Uterus (tissue), 4 donors: ENCODE results near the gene GRK2. TPM values are rescaled to one million over a fixed set of nuclear protein-coding genes. Genes with fewer than 3 reads are reported as not detected.

Source experiments
- DNase-seq, 2 donors: peaks; one replicate each; pipeline ENCODE4 v3.0.0-alpha.2; 2019 to 2020
- H3K27ac ChIP-seq, 2 donors: fragments of 200-600 bp; sonication (generic); 1 replicate in 1 of 2; 2 replicates in 1 of 2; pipeline ENCODE4 v1.5.1; 2016 to 2018
- H3K27me3 ChIP-seq, 2 donors: fragments of 200-600 bp; sonication (generic); one replicate each; pipeline ENCODE4 v1.5.1; 2018 to 2019; ENCODE audit warnings: control low read depth in 1 of 2
- H3K36me3 ChIP-seq, 2 donors: fragments of 200-600 bp; sonication (generic); one replicate each; pipeline ENCODE4 v1.5.1; 2019; ENCODE audit warnings: control low read depth in 1 of 2
- H3K4me1 ChIP-seq, 2 donors: fragments of 200-600 bp; sonication (generic); one replicate each; pipeline ENCODE4 v1.5.1; 2018 to 2019; ENCODE audit warnings: control low read depth in 1 of 2
- H3K4me3 ChIP-seq, 2 donors: fragments of 200-600 bp; sonication (generic); 1 replicate in 1 of 2; 2 replicates in 1 of 2; pipeline ENCODE4 v1.5.1; 2018 to 2019; ENCODE audit warnings: mild to moderate bottlenecking in 1 of 2
- H3K9me3 ChIP-seq, 2 donors: fragments of 200-600 bp; sonication (generic); one replicate each; pipeline ENCODE4 v1.5.1; 2019; ENCODE audit warnings: control low read depth in 1 of 2
- CTCF ChIP-seq, 4 experiments: fragments of 200-600 bp in 2 of 4; fragments of 450-650 bp in 2 of 4; sonication (generic) in 2 of 4; IDR thresholded peaks; one replicate each; pipeline ENCODE4 v1.5.1; 2016 to 2019; ENCODE audit warnings: antibody characterized with exemption in 4 of 4, mild to moderate bottlenecking in 2 of 4, moderate library complexity in 1 of 4
- POLR2A ChIP-seq, 2 donors: fragments of 450-650 bp; IDR thresholded peaks; one replicate each; pipeline ENCODE4 v1.6.1; 2016; ENCODE audit warnings: antibody characterized with exemption in 2 of 2, mild to moderate bottlenecking in 1 of 2, moderate library complexity in 1 of 2
- intact Hi-C: fragments of 100-400 bp; cut with DNase I; formaldehyde crosslinking; loops from one replicate; pipeline ENCODE4 v1.15.1; 2023; ENCODE audit warnings: low total_unique reads
- total RNA-seq, 4 donors: library from RNA; depleted of rRNA in 3 of 4; stranded (reverse); fragments of >200 nt in 3 of 4; gene quantifications; one replicate each; pipeline versions ENCODE4 v1.1.0 to v1.2.4, GENCODE V29; 2014 to 2023
- donor health status: DM: yes; HTN: yes; CAD: no.

The GRK2 gene
- total RNA-seq, 4 donors from 2014 or later, result 25.0 to 93.8 (median 64.2) TPM

- no peak overlapping the region for H3K4me3 ChIP-seq
- DNase-seq, result no peak
- intact Hi-C loops, result loop anchor here (5.0 to 10.0 kb wide), 3 partner anchors 37 to 120 kb away; partner anchors contain the start of gene SSH3
- H3K27me3 ChIP-seq, result no peaks in the 10 kb centered on the region
- H3K4me1 ChIP-seq, result peaks cover 17 to 27% of the 10 kb centered on the region in 2 donors
- TF ChIP-seq CTCF (IDR thresholded peaks at IDR 0.05) (no peak), POLR2A (IDR thresholded peaks at IDR 0.05) (no peak)
- peak overlapping the region; percentile 81 to 88 for H3K27ac ChIP-seq
- H3K9me3 ChIP-seq, result no peaks in the 10 kb centered on the region
- H3K36me3 ChIP-seq, result no peaks in the 10 kb centered on the region
These were observed 1.2 kb upstream of the GRK2 start for GRCh38 chr11:67264877-67265632.

DNA sequence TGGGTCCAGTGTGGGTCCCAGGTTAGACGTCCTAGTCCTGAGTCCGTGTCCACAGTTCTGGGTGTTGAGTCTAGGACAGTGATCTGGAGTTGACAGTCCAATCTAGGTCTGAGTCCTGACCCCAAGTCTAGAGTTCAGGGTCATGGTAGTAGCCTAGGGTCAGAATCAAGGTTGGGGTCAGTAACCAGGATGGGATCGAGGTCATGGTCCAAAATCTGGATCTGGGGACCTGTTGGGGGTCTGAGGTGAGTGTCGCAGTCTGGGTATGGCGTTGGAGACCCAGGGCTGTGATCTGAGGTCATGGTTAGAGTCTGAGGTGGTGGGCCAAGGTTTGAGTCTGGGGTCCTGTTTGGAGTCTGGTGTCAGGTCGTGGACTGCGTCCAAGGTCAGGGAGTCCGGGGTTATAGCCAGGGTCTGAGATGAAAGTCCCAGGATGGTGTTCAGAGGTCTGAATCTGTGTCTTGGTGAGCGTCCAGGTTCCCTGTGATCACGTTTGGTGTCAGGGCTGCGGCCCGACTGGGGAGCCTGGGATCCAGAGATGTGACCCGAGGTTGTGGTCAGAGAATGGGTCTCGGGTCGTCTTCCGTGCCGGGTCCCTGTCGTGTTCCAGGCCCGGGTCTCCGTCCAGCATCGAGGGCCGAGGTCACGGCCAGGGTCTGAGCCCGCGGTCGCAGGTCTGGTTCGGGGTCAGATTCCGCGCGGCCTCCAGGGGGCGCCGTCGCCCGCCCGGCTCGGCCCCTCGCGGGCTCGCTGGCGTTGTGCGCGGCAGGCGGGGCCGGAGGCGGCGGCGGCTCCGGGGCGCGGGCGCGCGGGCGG, 432 bp upstream of the GRK2 start:
- peak; percentile 67 to 83 for DNase-seq
- intact Hi-C loops, result loop anchor here (5.0 to 10.0 kb wide), 2 partner anchors 51 to 119 kb away; no protein-coding TSS in a partner anchor

DNA sequence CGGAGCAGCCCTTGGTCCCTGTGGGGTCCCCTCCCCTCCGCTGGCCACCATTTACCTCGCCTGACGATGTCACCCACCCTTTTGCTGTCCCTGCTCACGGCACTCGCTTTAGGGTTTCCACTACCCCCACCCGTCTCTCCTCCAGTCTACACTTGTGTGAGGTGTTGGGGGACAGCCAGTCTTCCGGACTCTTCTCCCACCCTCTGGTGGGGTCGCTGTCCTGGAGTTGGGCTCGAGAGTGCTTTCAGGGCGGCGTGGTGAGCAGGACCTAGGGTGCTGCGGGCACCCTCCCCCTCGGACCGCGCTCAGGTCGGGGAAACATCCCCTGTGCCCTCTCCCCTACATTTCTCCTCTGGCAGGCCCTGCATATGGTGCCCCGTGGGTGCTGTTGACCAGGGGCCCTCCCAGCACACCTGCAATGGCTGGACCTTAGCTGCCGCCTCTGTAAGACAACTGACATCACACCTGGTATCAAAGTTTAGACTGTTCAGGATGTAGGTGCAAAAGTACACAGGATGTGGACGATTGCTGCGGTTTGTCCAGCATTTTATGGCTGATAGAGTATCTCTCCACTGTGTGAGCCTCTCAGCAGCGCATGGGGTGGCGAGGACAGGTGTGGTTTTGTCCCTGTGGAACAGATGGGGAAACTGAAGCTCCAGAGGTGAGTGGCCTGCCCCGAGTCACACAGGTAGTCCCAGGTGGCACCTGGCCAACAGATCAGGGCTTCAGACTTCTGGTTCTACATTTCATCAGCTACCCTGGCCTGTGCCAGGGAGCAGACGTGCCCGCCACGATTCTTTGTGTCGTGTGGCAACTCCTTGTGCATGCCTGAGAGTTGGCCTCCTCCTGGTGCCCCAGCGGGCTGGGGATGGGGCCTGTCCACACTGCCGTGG, 1.2 kb downstream of the GRK2 start:
- Histone ChIP-seq H3K4me1 (peaks cover 21 to 27% of the 10 kb centered on the region in 2 donors), H3K4me3 (peak overlapping the region; percentile 85 to 95), H3K36me3 (no peaks in the 10 kb centered on the region), H3K27me3 (no peaks in the 10 kb centered on the region), H3K27ac (peak overlapping the region; percentile 87 to 88), H3K9me3 (no peaks in the 10 kb centered on the region)
- no peak for TF ChIP-seq POLR2A (IDR thresholded peaks at IDR 0.05)
- TF ChIP-seq CTCF (IDR thresholded peaks at IDR 0.05), result no peak
- intact Hi-C loops, result loop anchor here (5.0 to 10.0 kb wide), 2 partner anchors 50 to 117 kb away; no protein-coding TSS in a partner anchor
- peak; percentile 22 to 39 for DNase-seq

More for the DNA sequence above, 432 bp upstream of the GRK2 start:
- Histone ChIP-seq H3K27me3 (no peaks in the 10 kb centered on the region), H3K36me3 (no peaks in the 10 kb centered on the region), H3K4me1 (peaks cover 17 to 27% of the 10 kb centered on the region in 2 donors), H3K27ac (peak overlapping the region; percentile 81 to 88), H3K4me3 (peak overlapping the region in 1 of 2 donors; percentile 14), H3K9me3 (no peaks in the 10 kb centered on the region)
- no peak for TF ChIP-seq POLR2A (IDR thresholded peaks at IDR 0.05)
- peak; percentile 72 to 97 (median 89) for TF ChIP-seq CTCF (IDR thresholded peaks at IDR 0.05)

DNA sequence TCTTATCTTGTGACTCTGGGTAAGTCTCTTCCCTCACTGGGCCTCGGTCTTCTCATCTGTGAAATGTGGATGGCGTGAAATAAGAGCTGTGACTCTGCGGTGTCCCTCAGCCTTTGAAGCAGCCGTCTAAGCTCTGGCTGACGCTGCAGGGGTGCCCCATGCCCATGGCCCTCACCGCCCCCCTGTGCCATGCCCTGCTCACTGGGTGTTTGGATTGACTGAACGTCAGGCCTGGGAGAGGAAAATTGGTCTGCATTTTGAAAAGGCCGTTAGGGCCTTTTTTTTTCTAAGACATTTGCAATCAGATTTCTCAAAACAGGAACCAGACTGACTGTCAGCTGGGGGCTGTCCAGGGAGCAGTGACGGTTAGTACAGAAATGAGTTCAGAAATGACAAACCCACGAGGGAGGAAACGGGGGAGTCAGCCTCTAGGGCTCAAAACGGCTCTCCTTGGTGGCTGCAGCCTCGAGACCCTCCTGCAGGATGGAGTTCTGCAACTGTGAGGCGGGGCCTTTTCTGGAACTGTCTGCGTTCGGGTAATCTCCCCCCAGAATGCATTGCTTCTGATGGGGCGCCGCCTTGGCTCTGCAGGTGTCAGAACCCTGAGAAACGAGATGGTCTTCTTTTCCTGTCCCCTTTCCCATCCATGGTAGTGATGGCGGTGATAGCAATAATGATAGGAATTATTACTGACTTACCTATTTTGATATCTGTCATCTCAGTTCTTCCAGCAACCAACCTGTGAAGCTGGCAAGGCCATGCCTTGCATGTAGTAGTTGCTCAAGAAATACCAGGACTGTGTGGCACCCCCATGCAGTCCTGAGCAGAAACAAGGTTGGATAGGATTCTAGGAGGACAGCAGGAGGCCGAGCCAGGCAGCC, 2.0 kb downstream of the GRK2 start:
- intact Hi-C loops, result loop anchor here (5.0 to 10.0 kb wide), 2 partner anchors 49 to 116 kb away; no protein-coding TSS in a partner anchor
- Histone ChIP-seq H3K27ac (peak overlapping the region; percentile 87 to 88), H3K4me1 (peaks cover 21 to 28% of the 10 kb centered on the region in 2 donors), H3K9me3 (no peaks in the 10 kb centered on the region), H3K27me3 (no peaks in the 10 kb centered on the region), H3K36me3 (no peaks in the 10 kb centered on the region), H3K4me3 (peak overlapping the region in 1 of 2 donors; percentile 95)
- DNase-seq, result peak in 1 of 2 donors; percentile 17
- TF ChIP-seq CTCF (IDR thresholded peaks at IDR 0.05), result no peak
- no peak for TF ChIP-seq POLR2A (IDR thresholded peaks at IDR 0.05)
